Neural cell (in vitro differentiated cells): Measurements from ENCODE around the gene RAP1GDS1. TPM values are rescaled to one million over a fixed set of nuclear protein-coding genes. Genes with fewer than 3 reads are reported as not detected.

Experiments used
- H2AFZ ChIP-seq: fragments of 200-600, 300-800 bp; sonication (generic), shearing (Covaris generic); 2 replicates; pipeline ENCODE4 v1.6.0; 2014; ENCODE audit warnings: low read depth, mild to moderate bottlenecking, antibody characterized with exemption, low read length, moderate library complexity
- H3F3A ChIP-seq: fragments of 200-600 bp; shearing (Covaris generic); 2 replicates; pipeline ENCODE4 v1.6.1; 2016; ENCODE audit warnings: mild to moderate bottlenecking, moderate library complexity, mixed read lengths, antibody characterized with exemption, low read length; ENCODE audit not compliant: insufficient read depth, poor library complexity, severe bottlenecking
- H3K27ac ChIP-seq: fragments of 200-600, 300-800 bp; sonication (generic), shearing (Covaris generic); 2 replicates; pipeline ENCODE4 v1.5.1; 2014; ENCODE audit warnings: mild to moderate bottlenecking, low read length, moderate library complexity
- H3K27me3 ChIP-seq: fragments of 300-800, 200-600 bp; sonication (generic), shearing (Covaris generic); 2 replicates; pipeline ENCODE4 v1.6.0; 2014; ENCODE audit warnings: mild to moderate bottlenecking, low read depth, low read length, moderate library complexity; ENCODE audit not compliant: insufficient read depth
- H3K36me3 ChIP-seq: fragments of 300-800, 200-600 bp; sonication (generic), shearing (Covaris generic); 2 replicates; pipeline ENCODE4 v1.5.1; 2014; ENCODE audit warnings: mild to moderate bottlenecking, antibody characterized with exemption, low read length, moderate library complexity; ENCODE audit not compliant: insufficient read depth
- H3K4me2 ChIP-seq: fragments of 300-800, 200-600 bp; sonication (generic), shearing (Covaris generic); 2 replicates; pipeline ENCODE4 v1.6.0; 2014; ENCODE audit warnings: mild to moderate bottlenecking, low read length
- H3K4me3 ChIP-seq: fragments of 300-800, 200-600 bp; sonication (generic), shearing (Covaris generic); 2 replicates; pipeline ENCODE4 v1.5.1; 2014; ENCODE audit warnings: mild to moderate bottlenecking, low read length, moderate library complexity
- H3K79me2 ChIP-seq: fragments of 200-600 bp; shearing (Covaris generic); replicated peaks from 2 replicates; pipeline ENCODE4 v1.6.0; 2014; ENCODE audit warnings: mild to moderate bottlenecking, low read length, moderate library complexity; ENCODE audit not compliant: insufficient read depth
- H3K9ac ChIP-seq: fragments of 300-800, 200-600 bp; sonication (generic), shearing (Covaris generic); 2 replicates; pipeline ENCODE4 v1.6.1; 2016; ENCODE audit warnings: mild to moderate bottlenecking, low read length, mixed read lengths
- H3K9me2 ChIP-seq: fragments of 200-600 bp; shearing (Covaris generic); 2 replicates; pipeline ENCODE4 v1.6.1; 2016; ENCODE audit warnings: mild to moderate bottlenecking, low read length, mixed read lengths; ENCODE audit not compliant: insufficient read depth
- H3K9me3 ChIP-seq: fragments of 200-600, 300-800 bp; sonication (generic), shearing (Covaris generic); 2 replicates; pipeline ENCODE4 v1.6.1; 2016; ENCODE audit warnings: mild to moderate bottlenecking, mixed run types, low read length, moderate library complexity, mixed read lengths
- H4K20me1 ChIP-seq: fragments of 200-600 bp; shearing (Covaris generic); 2 replicates; pipeline ENCODE4 v1.6.1; 2016; ENCODE audit warnings: mild to moderate bottlenecking, mixed run types; ENCODE audit not compliant: insufficient read depth
- EP300 ChIP-seq: fragments of 450-650 bp; conservative IDR thresholded peaks from 2 replicates; pipeline ENCODE4 v1.6.1; 2014; ENCODE audit warnings: antibody characterized with exemption, mild to moderate bottlenecking, moderate library complexity; ENCODE audit not compliant: poor library complexity, severe bottlenecking
- EZH2 ChIP-seq: fragments of 200-600, 300-800 bp; shearing (Covaris generic), sonication (generic); IDR thresholded peaks from 2 replicates; pipeline ENCODE4 v1.6.1; 2014; ENCODE audit warnings: antibody characterized with exemption, low read length, borderline replicate concordance, mild to moderate bottlenecking; ENCODE audit not compliant: insufficient read depth, poor library complexity, severe bottlenecking
- MXI1 ChIP-seq: fragments of 450-650 bp; conservative IDR thresholded peaks from 2 replicates; pipeline ENCODE4 v1.6.1; 2014; ENCODE audit warnings: antibody characterized with exemption, mild to moderate bottlenecking; ENCODE audit not compliant: poor library complexity, severe bottlenecking
- POLR2AphosphoS5 ChIP-seq: IDR thresholded peaks from 2 replicates; pipeline ENCODE4 v1.6.1; 2012
- RAD21 ChIP-seq: fragments of 450-650 bp; conservative IDR thresholded peaks from 2 replicates; pipeline ENCODE4 v1.6.1; 2014; ENCODE audit warnings: antibody characterized with exemption, mild to moderate bottlenecking, moderate library complexity
- SMC3 ChIP-seq: fragments of 450-650 bp; conservative IDR thresholded peaks from 2 replicates; pipeline ENCODE4 v1.6.1; 2014; ENCODE audit warnings: antibody characterized with exemption, mild to moderate bottlenecking, moderate library complexity; ENCODE audit not compliant: poor library complexity
- TAF1 ChIP-seq: IDR thresholded peaks from 2 replicates; pipeline ENCODE4 v1.6.1; 2012; ENCODE audit warnings: low read depth
- polyA plus RNA-seq: library from polyadenylated mRNA; depleted of rRNA; stranded (reverse); fragments of >200 nt; gene quantifications from 2 replicates; pipeline ENCODE4 v1.2.3, GENCODE V29; 2014
- TF ChIP-seq, protein P1 (sequence below): fragments of 450-650 bp; IDR thresholded peaks from 2 replicates; pipeline ENCODE4 v1.5.1; 2014; ENCODE audit warnings: antibody characterized with exemption, mild to moderate bottlenecking, moderate library complexity; ENCODE audit not compliant: poor library complexity, severe bottlenecking
- TF ChIP-seq, protein P2 (sequence below): IDR thresholded peaks from 2 replicates; pipeline ENCODE4 v1.6.1; 2012; ENCODE audit warnings: borderline replicate concordance

RAP1GDS1 gene
- polyA plus RNA-seq, 1 donor from 2014 or later, result 41.1 TPM

DNA sequence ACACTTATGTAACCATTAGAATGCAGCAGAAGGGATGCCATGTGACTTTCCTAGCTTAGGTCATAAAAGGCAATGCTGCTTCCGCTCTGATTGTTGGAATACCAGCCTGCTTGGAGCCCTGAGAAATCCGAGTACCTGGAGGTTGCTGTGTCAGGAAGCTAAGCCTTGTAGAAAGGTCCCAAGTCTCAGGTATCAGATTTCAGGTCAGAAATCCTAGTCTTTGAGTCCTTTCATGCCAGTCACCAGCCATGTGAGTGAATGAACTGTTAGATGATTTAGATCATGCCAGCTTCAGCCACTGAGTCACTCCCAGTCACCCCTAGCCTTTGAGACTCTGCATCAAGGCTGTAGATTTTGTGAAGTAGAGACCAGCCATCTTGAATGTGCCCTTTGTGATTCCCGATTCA lies 23.5 kb downstream of the RAP1GDS1 start:
- Histone ChIP-seq H3K4me2 (no peak overlapping the region), H3F3A (no peaks in the 10 kb centered on the region), H3K9ac (no peak overlapping the region), H2AFZ (no peak overlapping the region), H3K27me3 (no peaks in the 10 kb centered on the region), H3K79me2 (peaks cover 8% of the 10 kb centered on the region), H3K27ac (no peak overlapping the region), H3K9me3 (no peaks in the 10 kb centered on the region), H3K36me3 (no peaks in the 10 kb centered on the region), H3K4me3 (no peak overlapping the region), H3K9me2 (no peaks in the 10 kb centered on the region), H4K20me1 (no peaks in the 10 kb centered on the region)
- no peak for TF ChIP-seq MXI1
- no peak for TF ChIP-seq POLR2AphosphoS5
- TF ChIP-seq RAD21, result no peak
- TF ChIP-seq, protein P1, sequence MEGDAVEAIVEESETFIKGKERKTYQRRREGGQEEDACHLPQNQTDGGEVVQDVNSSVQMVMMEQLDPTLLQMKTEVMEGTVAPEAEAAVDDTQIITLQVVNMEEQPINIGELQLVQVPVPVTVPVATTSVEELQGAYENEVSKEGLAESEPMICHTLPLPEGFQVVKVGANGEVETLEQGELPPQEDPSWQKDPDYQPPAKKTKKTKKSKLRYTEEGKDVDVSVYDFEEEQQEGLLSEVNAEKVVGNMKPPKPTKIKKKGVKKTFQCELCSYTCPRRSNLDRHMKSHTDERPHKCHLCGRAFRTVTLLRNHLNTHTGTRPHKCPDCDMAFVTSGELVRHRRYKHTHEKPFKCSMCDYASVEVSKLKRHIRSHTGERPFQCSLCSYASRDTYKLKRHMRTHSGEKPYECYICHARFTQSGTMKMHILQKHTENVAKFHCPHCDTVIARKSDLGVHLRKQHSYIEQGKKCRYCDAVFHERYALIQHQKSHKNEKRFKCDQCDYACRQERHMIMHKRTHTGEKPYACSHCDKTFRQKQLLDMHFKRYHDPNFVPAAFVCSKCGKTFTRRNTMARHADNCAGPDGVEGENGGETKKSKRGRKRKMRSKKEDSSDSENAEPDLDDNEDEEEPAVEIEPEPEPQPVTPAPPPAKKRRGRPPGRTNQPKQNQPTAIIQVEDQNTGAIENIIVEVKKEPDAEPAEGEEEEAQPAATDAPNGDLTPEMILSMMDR, result no peak
- no peak for TF ChIP-seq EP300
- TF ChIP-seq EZH2, result no peak
- no peak for TF ChIP-seq TAF1
- TF ChIP-seq, protein P2, sequence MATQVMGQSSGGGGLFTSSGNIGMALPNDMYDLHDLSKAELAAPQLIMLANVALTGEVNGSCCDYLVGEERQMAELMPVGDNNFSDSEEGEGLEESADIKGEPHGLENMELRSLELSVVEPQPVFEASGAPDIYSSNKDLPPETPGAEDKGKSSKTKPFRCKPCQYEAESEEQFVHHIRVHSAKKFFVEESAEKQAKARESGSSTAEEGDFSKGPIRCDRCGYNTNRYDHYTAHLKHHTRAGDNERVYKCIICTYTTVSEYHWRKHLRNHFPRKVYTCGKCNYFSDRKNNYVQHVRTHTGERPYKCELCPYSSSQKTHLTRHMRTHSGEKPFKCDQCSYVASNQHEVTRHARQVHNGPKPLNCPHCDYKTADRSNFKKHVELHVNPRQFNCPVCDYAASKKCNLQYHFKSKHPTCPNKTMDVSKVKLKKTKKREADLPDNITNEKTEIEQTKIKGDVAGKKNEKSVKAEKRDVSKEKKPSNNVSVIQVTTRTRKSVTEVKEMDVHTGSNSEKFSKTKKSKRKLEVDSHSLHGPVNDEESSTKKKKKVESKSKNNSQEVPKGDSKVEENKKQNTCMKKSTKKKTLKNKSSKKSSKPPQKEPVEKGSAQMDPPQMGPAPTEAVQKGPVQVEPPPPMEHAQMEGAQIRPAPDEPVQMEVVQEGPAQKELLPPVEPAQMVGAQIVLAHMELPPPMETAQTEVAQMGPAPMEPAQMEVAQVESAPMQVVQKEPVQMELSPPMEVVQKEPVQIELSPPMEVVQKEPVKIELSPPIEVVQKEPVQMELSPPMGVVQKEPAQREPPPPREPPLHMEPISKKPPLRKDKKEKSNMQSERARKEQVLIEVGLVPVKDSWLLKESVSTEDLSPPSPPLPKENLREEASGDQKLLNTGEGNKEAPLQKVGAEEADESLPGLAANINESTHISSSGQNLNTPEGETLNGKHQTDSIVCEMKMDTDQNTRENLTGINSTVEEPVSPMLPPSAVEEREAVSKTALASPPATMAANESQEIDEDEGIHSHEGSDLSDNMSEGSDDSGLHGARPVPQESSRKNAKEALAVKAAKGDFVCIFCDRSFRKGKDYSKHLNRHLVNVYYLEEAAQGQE, result no peak
- no peak for TF ChIP-seq SMC3

DNA sequence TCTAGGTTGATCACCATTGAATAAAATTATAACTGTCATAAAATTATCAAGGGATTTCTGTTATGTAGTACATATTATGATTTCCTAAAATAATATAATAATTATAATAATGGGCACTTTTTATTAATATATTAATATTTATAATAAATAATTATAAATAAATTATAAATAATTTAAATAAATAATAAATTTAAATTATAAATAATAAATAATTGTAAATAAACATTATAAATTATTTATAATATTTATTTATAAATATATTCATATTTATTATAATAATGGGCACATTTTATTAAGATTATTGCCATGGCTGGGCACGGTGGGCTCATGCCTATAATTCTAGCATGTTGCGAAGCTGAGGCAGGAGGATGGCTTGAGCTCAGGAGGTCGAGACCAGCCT lies 24.5 kb downstream of the RAP1GDS1 start:
- no peak overlapping the region for H3K9ac ChIP-seq
- no peaks in the 10 kb centered on the region for H3K9me3 ChIP-seq
- H3K4me3 ChIP-seq, result no peak overlapping the region
- H3K27me3 ChIP-seq, result no peaks in the 10 kb centered on the region
- H3K79me2 ChIP-seq, result peaks cover 8% of the 10 kb centered on the region
- H3F3A ChIP-seq, result no peaks in the 10 kb centered on the region
- H3K36me3 ChIP-seq, result no peaks in the 10 kb centered on the region
- H3K27ac ChIP-seq, result no peak overlapping the region
- no peaks in the 10 kb centered on the region for H4K20me1 ChIP-seq
- TF ChIP-seq MXI1 (no peak), EP300 (no peak), TAF1 (no peak), EZH2 (no peak), RAD21 (no peak), POLR2AphosphoS5 (no peak), SMC3 (no peak)
- TF ChIP-seq, protein P2, result no peak
- TF ChIP-seq, protein P1, result no peak
- H3K4me2 ChIP-seq, result no peak overlapping the region
- no peak overlapping the region for H2AFZ ChIP-seq
- H3K9me2 ChIP-seq, result no peaks in the 10 kb centered on the region
